ENCODE results near the gene ANK3.

GRCh38 chr10:60170250-60170649 lies 219.4 kb downstream of the ANK3 start:
- TF ChIP-seq, protein P1, sequence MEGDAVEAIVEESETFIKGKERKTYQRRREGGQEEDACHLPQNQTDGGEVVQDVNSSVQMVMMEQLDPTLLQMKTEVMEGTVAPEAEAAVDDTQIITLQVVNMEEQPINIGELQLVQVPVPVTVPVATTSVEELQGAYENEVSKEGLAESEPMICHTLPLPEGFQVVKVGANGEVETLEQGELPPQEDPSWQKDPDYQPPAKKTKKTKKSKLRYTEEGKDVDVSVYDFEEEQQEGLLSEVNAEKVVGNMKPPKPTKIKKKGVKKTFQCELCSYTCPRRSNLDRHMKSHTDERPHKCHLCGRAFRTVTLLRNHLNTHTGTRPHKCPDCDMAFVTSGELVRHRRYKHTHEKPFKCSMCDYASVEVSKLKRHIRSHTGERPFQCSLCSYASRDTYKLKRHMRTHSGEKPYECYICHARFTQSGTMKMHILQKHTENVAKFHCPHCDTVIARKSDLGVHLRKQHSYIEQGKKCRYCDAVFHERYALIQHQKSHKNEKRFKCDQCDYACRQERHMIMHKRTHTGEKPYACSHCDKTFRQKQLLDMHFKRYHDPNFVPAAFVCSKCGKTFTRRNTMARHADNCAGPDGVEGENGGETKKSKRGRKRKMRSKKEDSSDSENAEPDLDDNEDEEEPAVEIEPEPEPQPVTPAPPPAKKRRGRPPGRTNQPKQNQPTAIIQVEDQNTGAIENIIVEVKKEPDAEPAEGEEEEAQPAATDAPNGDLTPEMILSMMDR (IDR thresholded peaks at IDR 0.05), result no peak
- TF ChIP-seq POLR2AphosphoS5 (IDR thresholded peaks at IDR 0.05) (no peak), POLR2A (IDR thresholded peaks at IDR 0.05) (no peak)

Measured in breast epithelium (tissue), 3 donors.